ENCODE measurements around the gene RPL11.

DNA sequence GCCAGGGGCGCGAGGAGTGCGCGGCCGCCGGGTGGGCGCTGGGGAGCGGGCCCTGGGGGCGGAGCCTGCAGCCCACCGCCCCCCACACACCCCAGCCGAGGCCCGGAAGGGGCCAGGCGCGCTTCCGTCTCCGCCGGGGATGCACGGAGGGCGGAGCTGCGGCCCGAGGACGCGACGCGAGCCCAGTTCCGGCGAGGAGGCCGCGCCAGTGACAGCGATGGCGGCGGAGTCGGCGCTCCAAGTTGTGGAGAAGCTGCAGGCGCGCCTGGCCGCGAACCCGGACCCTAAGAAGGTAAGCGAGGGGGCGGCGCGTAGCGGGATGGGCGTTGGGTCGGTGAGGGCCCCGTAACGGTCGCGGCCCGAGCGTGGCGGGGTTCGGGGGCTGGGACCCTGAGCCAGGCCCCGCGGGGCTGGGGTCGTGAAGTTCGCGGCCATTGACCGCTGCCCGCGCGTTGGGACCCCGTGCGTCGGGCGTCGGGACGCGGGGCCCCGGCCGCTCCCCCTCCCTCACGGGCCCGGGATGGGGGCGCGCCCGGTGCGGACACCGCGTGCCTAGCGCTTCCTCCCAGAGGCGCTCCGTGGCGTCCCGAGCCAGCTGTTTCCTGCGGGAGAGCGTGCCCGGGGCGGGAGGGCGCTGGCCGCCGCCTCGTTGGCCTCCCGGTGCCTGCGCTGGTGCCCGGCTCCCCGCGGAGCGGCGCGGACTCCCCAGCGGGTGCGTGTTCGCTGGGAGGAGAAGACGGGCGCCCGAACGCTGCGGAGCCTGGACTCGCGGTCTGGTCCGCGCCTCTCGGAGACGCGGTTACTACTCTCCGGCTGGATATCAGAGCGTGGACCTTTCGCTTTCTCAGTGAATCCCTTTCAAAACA lies 51.9 kb downstream of the RPL11 start, which contains the start of gene ELOA:
- TF ChIP-seq, protein P1, sequence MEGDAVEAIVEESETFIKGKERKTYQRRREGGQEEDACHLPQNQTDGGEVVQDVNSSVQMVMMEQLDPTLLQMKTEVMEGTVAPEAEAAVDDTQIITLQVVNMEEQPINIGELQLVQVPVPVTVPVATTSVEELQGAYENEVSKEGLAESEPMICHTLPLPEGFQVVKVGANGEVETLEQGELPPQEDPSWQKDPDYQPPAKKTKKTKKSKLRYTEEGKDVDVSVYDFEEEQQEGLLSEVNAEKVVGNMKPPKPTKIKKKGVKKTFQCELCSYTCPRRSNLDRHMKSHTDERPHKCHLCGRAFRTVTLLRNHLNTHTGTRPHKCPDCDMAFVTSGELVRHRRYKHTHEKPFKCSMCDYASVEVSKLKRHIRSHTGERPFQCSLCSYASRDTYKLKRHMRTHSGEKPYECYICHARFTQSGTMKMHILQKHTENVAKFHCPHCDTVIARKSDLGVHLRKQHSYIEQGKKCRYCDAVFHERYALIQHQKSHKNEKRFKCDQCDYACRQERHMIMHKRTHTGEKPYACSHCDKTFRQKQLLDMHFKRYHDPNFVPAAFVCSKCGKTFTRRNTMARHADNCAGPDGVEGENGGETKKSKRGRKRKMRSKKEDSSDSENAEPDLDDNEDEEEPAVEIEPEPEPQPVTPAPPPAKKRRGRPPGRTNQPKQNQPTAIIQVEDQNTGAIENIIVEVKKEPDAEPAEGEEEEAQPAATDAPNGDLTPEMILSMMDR (IDR thresholded peaks at IDR 0.05; ENCODE audit: low read depth, low read length, poor library complexity, severe bottlenecking), result no peak
- TF ChIP-seq EZH2phosphoT487 (IDR thresholded peaks at IDR 0.05; ENCODE audit: borderline replicate concordance, low read length), result no peak

Measured in DOHH2 (cell line).